ENCODE measurements around the gene SERTAD3.

GRCh38 chr19:40449506-40449905 is 5.4 kb upstream of the SERTAD3 start:
- TF ChIP-seq CTCF (IDR thresholded peaks at IDR 0.05; ENCODE audit: borderline replicate concordance, extremely low read depth, low read length, poor library complexity, severe bottlenecking) (no peak), EZH2 (IDR thresholded peaks at IDR 0.05; ENCODE audit: borderline replicate concordance, low read depth, low read length, severe bottlenecking) (no peak)
